ENCODE results near the gene RXFP1.

GRCh38 chr4:158538176-158538575, 16.5 kb downstream of the RXFP1 start:
- TF ChIP-seq CTCF (IDR thresholded peaks at IDR 0.05) (no peak), EP300 (IDR thresholded peaks at IDR 0.05; ENCODE audit: borderline replicate concordance in 1 of 2, low read depth in 1 of 2, low read length in 1 of 2) (no peak), FOXM1 (IDR thresholded peaks at IDR 0.05; ENCODE audit: low read depth) (no peak), POLR2AphosphoS5 (IDR thresholded peaks at IDR 0.05; ENCODE audit: low read depth, low read length) (no peak), MXI1 (IDR thresholded peaks at IDR 0.05; ENCODE audit: low read depth, low read length) (no peak), EZH2phosphoT487 (IDR thresholded peaks at IDR 0.05; ENCODE audit: borderline replicate concordance, low read depth) (no peak)

Data from SK-N-SH (cell line).